A204.1 (cell line): ENCODE results near the gene IVD.

Experiments used
- FAIRE-seq: peaks from 2 replicates; lab custom pipeline; 2012; peaks lifted over from hg19 to GRCh38; lab: Jason Lieb, UNC

Gene IVD

GRCh38 chr15:40415226-40415625, 9.6 kb downstream of the IVD start:
- FAIRE-seq: no peak

GRCh38 chr15:40416056-40416455, 10.5 kb downstream of the IVD start:
- no peak for FAIRE-seq

- no peak for FAIRE-seq
Measured at GRCh38 chr15:40418126-40418525, 12.5 kb downstream of the IVD start.

- no peak for FAIRE-seq
Measured at GRCh38 chr15:40420071-40420713, 14.6 kb downstream of the IVD start.

GRCh38 chr15:40420793-40421192, 15.2 kb downstream of the IVD start:
- no peak for FAIRE-seq

GRCh38 chr15:40421246-40422157, 15.9 kb downstream of the IVD start:
- no peak for FAIRE-seq

GRCh38 chr15:40424483-40425115, 19.0 kb downstream of the IVD start:
- FAIRE-seq: no peak

- FAIRE-seq: no peak
Measured at GRCh38 chr15:40425681-40426080, 20.1 kb downstream of the IVD start.

- FAIRE-seq: no peak
Measured at GRCh38 chr15:40427188-40427587, 21.6 kb downstream of the IVD start.

GRCh38 chr15:40428185-40428584, 22.6 kb downstream of the IVD start:
- FAIRE-seq: no peak

- FAIRE-seq: no peak
Measured at GRCh38 chr15:40429068-40429710, 23.6 kb downstream of the IVD start.

- FAIRE-seq: no peak
Measured at GRCh38 chr15:40430271-40430805, 24.7 kb downstream of the IVD start.

GRCh38 chr15:40435023-40435709, 29.6 kb downstream of the IVD start:
- FAIRE-seq: no peak

GRCh38 chr15:40435710-40436089, 30.1 kb downstream of the IVD start:
- FAIRE-seq: no peak

- no peak for FAIRE-seq
Measured at GRCh38 chr15:40436116-40436891, 30.7 kb downstream of the IVD start.

- no peak for FAIRE-seq
Measured at GRCh38 chr15:40436892-40437751, 31.5 kb downstream of the IVD start.

- FAIRE-seq: no peak
Measured at GRCh38 chr15:40437752-40438687, 32.4 kb downstream of the IVD start.

- FAIRE-seq: no peak
Measured at GRCh38 chr15:40438712-40439111, 33.1 kb downstream of the IVD start.

GRCh38 chr15:40439461-40439959, 33.9 kb downstream of the IVD start:
- no peak for FAIRE-seq
